Measurements from ENCODE around the gene FAAP100. TPM values are rescaled to one million over a fixed set of nuclear protein-coding genes. Genes with fewer than 3 reads are reported as not detected.

Gene FAAP100
- total RNA-seq, 1 donor from 2014 or later: 64.6 TPM

- H3K27me3 Mint-ChIP-seq (ENCODE audit: unreplicated experiment): no peaks in the 10 kb centered on the region
- H3K36me3 Mint-ChIP-seq (ENCODE audit: unreplicated experiment): peaks cover 40% of the 10 kb centered on the region
- peaks cover 77% of the 10 kb centered on the region for H3K4me1 Mint-ChIP-seq (ENCODE audit: unreplicated experiment)
- H3K4me3 Mint-ChIP-seq (ENCODE audit: unreplicated experiment): peak overlapping the region; percentile 50
- no peaks in the 10 kb centered on the region for H3K9me3 Mint-ChIP-seq (ENCODE audit: unreplicated experiment)
- no peak for DNase-seq (ENCODE audit: extremely low spot score, unreplicated experiment)
- TF ChIP-seq, protein P1, sequence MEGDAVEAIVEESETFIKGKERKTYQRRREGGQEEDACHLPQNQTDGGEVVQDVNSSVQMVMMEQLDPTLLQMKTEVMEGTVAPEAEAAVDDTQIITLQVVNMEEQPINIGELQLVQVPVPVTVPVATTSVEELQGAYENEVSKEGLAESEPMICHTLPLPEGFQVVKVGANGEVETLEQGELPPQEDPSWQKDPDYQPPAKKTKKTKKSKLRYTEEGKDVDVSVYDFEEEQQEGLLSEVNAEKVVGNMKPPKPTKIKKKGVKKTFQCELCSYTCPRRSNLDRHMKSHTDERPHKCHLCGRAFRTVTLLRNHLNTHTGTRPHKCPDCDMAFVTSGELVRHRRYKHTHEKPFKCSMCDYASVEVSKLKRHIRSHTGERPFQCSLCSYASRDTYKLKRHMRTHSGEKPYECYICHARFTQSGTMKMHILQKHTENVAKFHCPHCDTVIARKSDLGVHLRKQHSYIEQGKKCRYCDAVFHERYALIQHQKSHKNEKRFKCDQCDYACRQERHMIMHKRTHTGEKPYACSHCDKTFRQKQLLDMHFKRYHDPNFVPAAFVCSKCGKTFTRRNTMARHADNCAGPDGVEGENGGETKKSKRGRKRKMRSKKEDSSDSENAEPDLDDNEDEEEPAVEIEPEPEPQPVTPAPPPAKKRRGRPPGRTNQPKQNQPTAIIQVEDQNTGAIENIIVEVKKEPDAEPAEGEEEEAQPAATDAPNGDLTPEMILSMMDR (IDR thresholded peaks at IDR 0.05): no peak
- peak overlapping the region; percentile 92 for H3K27ac Mint-ChIP-seq (ENCODE audit: unreplicated experiment)
Measured at GRCh38 chr17:81577278-81578000, 25.3 kb upstream of the FAAP100 start.

DNA sequence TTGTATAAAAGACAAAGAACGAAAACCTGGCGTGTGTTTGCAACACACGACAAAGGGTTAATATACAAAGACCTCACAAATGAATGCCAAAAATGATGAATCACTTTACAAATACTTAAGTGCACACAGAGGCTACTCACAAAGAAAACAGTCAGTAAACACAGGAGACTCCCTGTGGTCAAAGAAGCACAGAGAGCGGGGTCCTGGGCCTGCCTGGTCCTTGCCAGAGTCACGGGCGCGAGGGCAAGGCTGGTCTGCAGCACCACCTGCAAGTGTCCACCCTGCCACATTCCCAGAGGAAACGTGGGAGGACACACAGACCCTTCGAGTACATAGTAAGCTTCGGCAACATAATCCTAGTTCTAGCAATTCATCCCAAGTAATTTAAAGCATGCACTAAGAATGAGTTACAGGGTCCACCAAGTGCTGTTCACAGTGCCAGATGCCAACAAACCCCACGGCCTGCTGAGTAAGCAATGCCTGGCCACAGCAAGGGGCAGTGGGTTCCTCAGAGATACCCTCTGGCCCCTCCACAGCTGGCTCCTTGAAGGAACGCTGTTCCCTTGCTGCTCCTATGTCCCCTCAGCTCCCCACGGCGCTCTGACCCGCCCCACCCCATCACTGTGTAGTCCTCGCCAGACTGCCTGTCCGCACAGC lies 24.6 kb upstream of the FAAP100 start:
- peaks cover 72% of the 10 kb centered on the region for H3K4me1 Mint-ChIP-seq (ENCODE audit: unreplicated experiment)
- DNase-seq (ENCODE audit: extremely low spot score, unreplicated experiment): no peak
- no peaks in the 10 kb centered on the region for H3K9me3 Mint-ChIP-seq (ENCODE audit: unreplicated experiment)
- peak overlapping the region; percentile 50 for H3K4me3 Mint-ChIP-seq (ENCODE audit: unreplicated experiment)
- no peaks in the 10 kb centered on the region for H3K27me3 Mint-ChIP-seq (ENCODE audit: unreplicated experiment)
- peaks cover 42% of the 10 kb centered on the region for H3K36me3 Mint-ChIP-seq (ENCODE audit: unreplicated experiment)
- TF ChIP-seq, protein P1 (IDR thresholded peaks at IDR 0.05): no peak
- H3K27ac Mint-ChIP-seq (ENCODE audit: unreplicated experiment): peak overlapping the region; percentile 92

- Mint-ChIP-seq H3K27me3 (ENCODE audit: unreplicated experiment) (no peaks in the 10 kb centered on the region), H3K4me3 (ENCODE audit: unreplicated experiment) (no peak overlapping the region), H3K4me1 (ENCODE audit: unreplicated experiment) (peaks cover 70% of the 10 kb centered on the region), H3K9me3 (ENCODE audit: unreplicated experiment) (no peaks in the 10 kb centered on the region), H3K36me3 (ENCODE audit: unreplicated experiment) (peaks cover 44% of the 10 kb centered on the region), H3K27ac (ENCODE audit: unreplicated experiment) (peak overlapping the region; percentile 92)
- DNase-seq (ENCODE audit: extremely low spot score, unreplicated experiment): no peak
- TF ChIP-seq, protein P1 (IDR thresholded peaks at IDR 0.05): no peak
Measured at GRCh38 chr17:81575836-81576235, 23.7 kb upstream of the FAAP100 start.

GRCh38 chr17:81574643-81574956 lies 22.4 kb upstream of the FAAP100 start:
- Mint-ChIP-seq H3K27me3 (ENCODE audit: unreplicated experiment) (no peaks in the 10 kb centered on the region), H3K4me3 (ENCODE audit: unreplicated experiment) (no peak overlapping the region), H3K9me3 (ENCODE audit: unreplicated experiment) (no peaks in the 10 kb centered on the region), H3K27ac (ENCODE audit: unreplicated experiment) (no peak overlapping the region), H3K4me1 (ENCODE audit: unreplicated experiment) (peaks cover 62% of the 10 kb centered on the region), H3K36me3 (ENCODE audit: unreplicated experiment) (peaks cover 45% of the 10 kb centered on the region)
- no peak for DNase-seq (ENCODE audit: extremely low spot score, unreplicated experiment)
- TF ChIP-seq, protein P1 (IDR thresholded peaks at IDR 0.05): no peak

- Mint-ChIP-seq H3K36me3 (ENCODE audit: unreplicated experiment) (peaks cover 45% of the 10 kb centered on the region), H3K27me3 (ENCODE audit: unreplicated experiment) (no peaks in the 10 kb centered on the region), H3K27ac (ENCODE audit: unreplicated experiment) (no peak overlapping the region), H3K4me3 (ENCODE audit: unreplicated experiment) (no peak overlapping the region), H3K9me3 (ENCODE audit: unreplicated experiment) (no peaks in the 10 kb centered on the region), H3K4me1 (ENCODE audit: unreplicated experiment) (peaks cover 59% of the 10 kb centered on the region)
- DNase-seq (ENCODE audit: extremely low spot score, unreplicated experiment): no peak
- TF ChIP-seq, protein P1 (IDR thresholded peaks at IDR 0.05): no peak
Measured at GRCh38 chr17:81573794-81574642, 21.9 kb upstream of the FAAP100 start.

Measured in osteocyte (in vitro differentiated cells).